GM13977 (cell line): ENCODE results near the gene MT1H.
"Not testable (repeated sequence)": the region's sequence is repeated elsewhere in the genome, so short reads cannot be mapped to it uniquely, and the experiment has no call there.

Experiments used
- DNase-seq: peaks from one replicate; pipeline ENCODE4 v3.0.0; 2012; ENCODE audit warnings: low spot score
- in situ Hi-C: fragments of 300-500 bp; cut with MboI; formaldehyde crosslinking; loops from one replicate; pipeline ENCODE4 v1.12.0; 2022; ENCODE audit warnings: low sequenced_read_pairs, low pct_unique_long_range_greater_than_20kb, mixed read lengths, inconsistent platforms; ENCODE audit not compliant: unreplicated experiment
- TF ChIP-seq, protein P1 (sequence below): IDR thresholded peaks from 2 replicates; pipeline ENCODE4 v1.5.1; 2012; ENCODE audit warnings: mild to moderate bottlenecking, control low read depth; ENCODE audit not compliant: insufficient read depth; ENCODE audit errors: extremely low read depth, missing control alignments

Gene MT1H

GRCh38 chr16:56664506-56664905, 5.1 kb upstream of the MT1H start:
- TF ChIP-seq, protein P1, sequence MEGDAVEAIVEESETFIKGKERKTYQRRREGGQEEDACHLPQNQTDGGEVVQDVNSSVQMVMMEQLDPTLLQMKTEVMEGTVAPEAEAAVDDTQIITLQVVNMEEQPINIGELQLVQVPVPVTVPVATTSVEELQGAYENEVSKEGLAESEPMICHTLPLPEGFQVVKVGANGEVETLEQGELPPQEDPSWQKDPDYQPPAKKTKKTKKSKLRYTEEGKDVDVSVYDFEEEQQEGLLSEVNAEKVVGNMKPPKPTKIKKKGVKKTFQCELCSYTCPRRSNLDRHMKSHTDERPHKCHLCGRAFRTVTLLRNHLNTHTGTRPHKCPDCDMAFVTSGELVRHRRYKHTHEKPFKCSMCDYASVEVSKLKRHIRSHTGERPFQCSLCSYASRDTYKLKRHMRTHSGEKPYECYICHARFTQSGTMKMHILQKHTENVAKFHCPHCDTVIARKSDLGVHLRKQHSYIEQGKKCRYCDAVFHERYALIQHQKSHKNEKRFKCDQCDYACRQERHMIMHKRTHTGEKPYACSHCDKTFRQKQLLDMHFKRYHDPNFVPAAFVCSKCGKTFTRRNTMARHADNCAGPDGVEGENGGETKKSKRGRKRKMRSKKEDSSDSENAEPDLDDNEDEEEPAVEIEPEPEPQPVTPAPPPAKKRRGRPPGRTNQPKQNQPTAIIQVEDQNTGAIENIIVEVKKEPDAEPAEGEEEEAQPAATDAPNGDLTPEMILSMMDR: no peak
- in situ Hi-C loops: no loop called here
- no peak for DNase-seq

- DNase-seq, in situ Hi-C loops: not testable (repeated sequence)
Observed at GRCh38 chr16:56665286-56666261, 4.0 kb upstream of the MT1H start.

DNA sequence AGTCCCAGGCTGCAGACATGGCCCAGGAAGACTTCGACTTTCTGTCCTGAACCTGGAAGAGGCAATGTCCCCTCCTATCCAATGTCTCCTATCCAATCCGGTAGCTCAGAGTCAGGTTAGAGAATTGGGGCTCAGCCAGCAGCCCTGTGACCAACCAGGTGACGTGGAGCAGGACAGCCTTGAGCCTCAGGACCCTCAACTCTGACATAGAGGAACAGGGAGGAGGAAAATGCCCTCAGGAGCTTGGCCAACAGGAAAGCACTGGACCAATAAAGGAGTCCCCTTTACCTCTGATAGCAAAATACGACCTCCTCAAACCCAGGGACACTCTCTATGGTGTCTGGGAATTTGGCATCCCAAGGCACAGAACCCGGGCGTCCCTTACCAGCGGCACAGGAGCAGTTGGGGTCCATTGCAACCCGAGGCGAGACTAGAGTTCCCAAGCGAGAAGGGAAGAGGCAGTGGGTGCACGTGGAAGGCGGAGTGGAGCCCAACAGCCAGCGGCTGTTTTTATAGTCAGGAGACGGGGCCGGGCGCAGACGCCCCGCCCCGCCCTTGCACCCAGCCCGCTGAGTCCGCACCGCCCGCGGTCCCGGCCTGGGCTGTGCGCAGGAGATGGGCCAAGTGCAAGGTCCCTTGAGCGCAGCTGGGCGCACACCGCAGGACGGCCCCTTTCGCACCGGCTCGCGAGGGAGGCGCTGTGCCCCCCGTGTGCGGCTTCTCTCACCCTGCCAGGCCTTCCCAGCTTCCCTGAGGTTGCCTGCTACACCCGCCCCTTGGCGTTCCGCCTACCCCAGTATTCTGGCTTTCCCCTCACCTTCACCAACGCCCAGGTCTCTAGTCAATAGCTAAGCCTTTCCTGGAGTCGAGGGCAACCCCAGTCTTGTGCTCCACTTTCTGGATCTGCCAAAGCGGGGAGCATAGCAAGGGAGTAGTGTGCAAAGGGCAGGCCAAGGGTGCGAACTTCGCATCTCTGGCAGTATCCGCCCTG, 1.7 kb upstream of the MT1H start, which contains the start of gene MT1G:
Gene MT1G (minus strand): TSS at position 485 of the 991 bp plus-strand sequence. CDS start 72 bp downstream, at position 413.
- in situ Hi-C loops: no loop called here
- no peak for DNase-seq
- TF ChIP-seq, protein P1: no peak

DNA sequence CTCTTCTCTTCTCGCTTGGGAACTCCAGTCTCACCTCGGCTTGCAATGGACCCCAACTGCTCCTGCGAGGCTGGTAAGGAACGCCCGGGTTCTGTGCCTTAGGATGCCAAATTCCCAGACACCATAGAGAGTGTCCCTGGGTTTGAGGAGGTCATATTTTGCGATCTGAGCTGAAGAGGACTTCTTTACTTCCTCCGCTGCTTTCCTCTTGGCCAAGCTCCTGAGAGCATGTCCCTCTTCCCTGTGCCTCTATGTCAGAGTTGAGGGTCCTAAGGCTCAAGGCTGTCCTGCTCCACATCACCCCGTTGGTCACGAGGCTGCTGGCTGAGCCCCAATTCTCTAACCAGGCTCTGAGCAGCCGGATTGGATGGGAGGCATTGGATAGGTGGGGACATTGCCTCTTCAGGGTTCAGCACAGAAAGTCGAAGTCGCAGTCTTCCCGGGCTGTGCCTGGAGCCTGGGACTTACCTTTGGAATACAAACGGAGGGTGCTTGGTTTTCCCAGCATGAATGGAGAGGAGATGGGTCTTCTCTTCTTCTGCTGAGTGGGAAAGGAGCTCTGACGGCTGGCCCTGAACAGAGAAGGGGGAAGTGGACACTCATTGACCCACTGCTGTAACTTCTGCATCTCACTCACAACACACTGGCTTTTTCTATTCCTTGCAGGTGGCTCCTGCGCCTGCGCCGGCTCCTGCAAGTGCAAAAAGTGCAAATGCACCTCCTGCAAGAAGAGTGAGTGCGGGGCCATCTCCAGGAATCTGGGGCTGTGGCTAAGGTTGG, 416 bp downstream of the MT1H start:
- TF ChIP-seq, protein P1: no peak

DNA sequence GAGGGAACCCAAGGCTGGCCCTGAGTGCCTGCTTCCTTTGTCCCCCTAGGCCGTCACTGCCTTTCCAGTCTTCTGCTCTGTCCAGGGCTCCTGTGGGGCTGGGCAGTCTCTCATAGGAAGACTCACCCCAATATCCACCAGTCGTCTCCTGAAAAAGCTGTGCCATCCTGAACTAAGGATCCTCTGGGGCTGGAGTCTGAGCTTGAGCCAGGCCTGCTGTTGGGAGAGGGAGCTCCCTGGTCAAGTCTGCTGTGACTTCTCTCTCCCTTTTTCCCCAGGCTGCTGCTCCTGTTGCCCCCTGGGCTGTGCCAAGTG, 963 bp downstream of the MT1H start:
- DNase-seq: no peak
- in situ Hi-C loops: no loop called here
- TF ChIP-seq, protein P1: no peak

More for the DNA sequence above, 416 bp downstream of the MT1H start:
- in situ Hi-C loops: no loop called here
- no peak for DNase-seq

- DNase-seq, in situ Hi-C loops: not testable (repeated sequence)
Observed at GRCh38 chr16:56671691-56672090, 2.1 kb downstream of the MT1H start.

- DNase-seq, in situ Hi-C loops: not testable (repeated sequence)
Observed at GRCh38 chr16:56672171-56672570, 2.6 kb downstream of the MT1H start.
